GM19351 (cell line): ENCODE results near the gene ARHGAP5.
"Not testable (repeated sequence)": the region's sequence is repeated elsewhere in the genome, so short reads cannot be mapped to it uniquely, and the experiment has no call there.

Experiments
- ATAC-seq: cut with Tn5 transposase; IDR thresholded peaks from one replicate; pipeline ENCODE4 v1.9.1; 2021; ENCODE audit warnings: mild to moderate bottlenecking, moderate library complexity; ENCODE audit not compliant: unreplicated experiment

The ARHGAP5 gene

GRCh38 chr14:32104308-32104707, 27.2 kb downstream of the ARHGAP5 start:
- no peak for ATAC-seq

DNA sequence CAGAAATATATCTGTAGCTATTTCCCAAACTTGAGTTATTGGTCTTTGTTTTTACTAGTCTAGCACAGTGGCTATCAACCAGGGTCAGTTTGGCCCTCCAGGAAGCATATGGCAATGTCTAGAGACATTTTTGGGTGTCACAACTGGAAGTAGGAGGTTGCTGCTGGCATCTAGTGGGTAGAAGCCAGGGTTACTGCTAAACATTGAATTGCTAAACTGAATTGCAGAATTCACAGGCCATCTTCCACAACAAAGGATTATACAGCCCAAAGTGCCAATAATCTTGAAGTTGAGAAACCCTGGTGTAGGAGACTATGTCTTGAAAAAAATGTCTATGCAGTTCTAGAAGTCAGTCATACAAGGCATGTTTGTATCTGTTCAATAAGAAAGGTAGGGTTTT, 27.7 kb downstream of the ARHGAP5 start:
- ATAC-seq: no peak

DNA sequence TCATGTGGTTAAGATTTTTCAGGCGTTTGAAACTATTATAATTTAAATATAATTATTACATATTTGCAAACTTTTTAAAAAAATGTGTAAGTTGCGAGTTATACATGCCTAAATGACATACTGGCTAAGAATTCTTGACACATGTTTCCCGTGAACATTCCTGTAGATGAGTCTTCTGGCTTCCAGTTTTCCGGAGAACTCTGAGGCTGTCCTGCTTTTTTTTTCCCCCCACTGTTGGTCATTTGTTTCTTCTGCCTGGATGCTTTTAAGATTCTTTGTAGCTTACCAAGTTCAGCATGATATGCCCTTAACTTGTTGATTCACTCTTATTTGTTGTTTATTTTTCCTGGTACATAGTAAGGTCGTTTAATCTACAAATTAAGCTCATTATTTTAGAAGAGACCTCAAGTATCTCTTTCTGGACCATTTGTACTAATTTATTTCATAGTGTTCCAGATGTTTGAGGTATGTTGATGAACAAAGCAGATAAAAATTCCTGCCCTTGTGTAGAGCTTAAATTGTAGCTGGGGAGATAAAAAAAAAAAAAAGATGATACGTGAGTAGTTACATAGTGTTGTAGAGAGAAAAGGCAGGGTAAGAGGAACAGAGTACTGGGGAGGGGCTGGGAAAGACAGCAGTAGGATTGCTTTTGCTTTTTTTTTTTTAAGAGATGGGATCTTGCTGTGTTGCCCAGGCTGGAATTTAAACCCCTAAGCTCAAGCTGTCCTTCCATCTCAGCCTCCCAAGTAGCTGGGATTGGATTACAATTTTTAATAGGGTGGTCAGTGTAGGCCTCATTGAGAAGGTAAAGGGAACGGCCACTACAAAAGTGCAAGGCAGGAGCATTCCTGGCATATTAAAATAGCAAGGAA, 32.8 kb downstream of the ARHGAP5 start:
- no peak for ATAC-seq

DNA sequence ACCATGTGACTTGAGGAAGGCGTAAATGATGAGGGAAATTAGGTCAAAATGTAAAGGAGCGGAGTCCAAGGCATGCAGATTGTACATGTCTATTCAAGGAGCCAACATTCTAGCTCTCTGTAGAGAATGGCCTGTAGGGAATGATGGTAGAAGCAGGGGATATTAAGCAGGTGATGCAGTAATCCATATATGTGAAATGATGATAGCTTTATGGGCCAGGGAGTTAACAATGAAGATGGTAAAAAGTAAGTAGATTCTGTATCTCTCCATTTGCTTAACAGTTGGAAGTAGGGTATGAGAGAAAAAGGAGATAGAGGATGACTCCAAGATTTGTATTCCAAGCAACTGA, 33.4 kb downstream of the ARHGAP5 start:
- no peak for ATAC-seq

DNA sequence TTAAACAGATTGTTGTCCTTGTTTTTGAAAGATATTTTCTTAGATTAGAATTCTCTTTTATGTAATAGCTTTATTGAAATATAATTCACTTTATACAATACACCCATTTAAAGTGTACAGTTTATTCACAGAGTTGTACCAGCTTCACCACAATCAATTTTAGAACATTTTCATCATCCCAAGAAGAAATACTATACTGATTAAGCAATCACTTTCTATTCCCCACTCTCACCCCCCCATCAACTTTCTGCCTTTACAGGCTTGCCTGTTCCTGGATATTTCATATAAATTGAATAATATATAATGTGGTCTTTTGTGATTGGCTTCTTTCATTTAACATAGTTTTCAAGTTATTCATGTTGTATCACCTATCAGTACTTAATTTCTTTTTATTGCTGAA, 44.4 kb downstream of the ARHGAP5 start:
- no peak for ATAC-seq

GRCh38 chr14:32121948-32122347, 44.8 kb downstream of the ARHGAP5 start:
- no peak for ATAC-seq

- ATAC-seq: not testable (repeated sequence)
Observed at GRCh38 chr14:32126899-32127730, 50.0 kb downstream of the ARHGAP5 start.

DNA sequence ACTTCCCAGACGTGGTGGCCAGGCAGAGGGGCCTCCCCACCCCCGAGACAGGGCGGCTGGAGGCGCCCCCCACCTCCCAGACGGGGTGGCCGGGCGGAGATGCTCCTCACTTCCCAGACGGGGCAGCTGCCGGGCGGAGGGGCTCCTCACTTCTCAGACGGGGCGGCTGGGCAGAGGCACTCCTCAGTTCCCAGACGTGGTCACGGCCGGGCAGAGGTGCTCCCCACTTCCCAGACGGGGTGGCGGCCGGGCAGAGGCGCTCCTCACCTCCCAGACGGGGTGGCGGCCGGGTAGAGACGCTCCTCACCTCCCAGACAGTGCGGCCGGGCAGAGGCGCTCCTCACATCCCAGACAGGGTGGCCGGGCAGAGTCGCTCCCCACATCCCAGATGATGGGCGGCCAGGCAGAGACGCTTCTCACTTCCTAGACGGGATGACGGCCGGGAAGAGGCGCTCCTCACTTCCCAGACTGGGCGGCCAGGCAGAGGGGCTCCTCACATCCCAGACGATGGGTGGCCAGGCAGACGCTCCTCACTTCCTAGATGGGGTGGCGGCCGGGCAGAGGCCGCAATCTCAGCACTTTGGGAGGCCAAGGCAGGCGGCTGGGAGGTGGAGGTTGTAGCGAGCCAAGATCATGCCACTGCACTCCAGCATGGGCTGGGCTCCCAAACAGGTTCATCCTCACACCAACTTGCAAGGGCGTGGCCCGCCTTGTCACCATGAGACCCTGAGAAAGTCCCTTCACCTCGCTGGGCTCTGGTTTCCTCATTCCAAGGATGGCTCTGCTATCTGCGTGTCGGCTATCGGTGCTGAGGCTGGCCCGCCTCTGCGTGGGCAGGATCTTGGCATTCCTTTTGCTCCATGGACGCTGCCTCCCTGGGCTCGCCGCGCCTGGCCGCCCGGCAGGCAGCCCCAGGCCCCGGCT, 50.9 kb downstream of the ARHGAP5 start:
- not testable (repeated sequence) for ATAC-seq

- ATAC-seq: no peak
Observed at GRCh38 chr14:32128703-32129102, 51.6 kb downstream of the ARHGAP5 start.

DNA sequence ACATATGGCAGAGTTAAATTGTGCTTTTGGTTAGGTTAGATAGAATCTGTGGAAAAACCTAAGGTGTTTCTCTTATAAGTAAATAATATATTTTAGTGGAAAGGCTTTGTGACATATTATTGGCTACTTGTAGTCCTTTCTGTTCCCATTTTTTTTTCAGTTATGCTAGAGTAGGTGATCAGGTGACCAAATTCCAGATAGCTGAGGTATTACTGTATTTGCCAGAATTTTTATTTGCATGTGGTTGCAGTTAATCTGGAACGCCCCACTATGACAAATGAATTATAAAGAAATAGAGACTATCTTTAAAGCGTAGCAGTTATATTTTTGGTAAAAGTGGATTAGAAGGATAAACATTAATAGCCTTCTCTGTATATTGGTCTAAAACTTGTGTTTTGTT, 52.0 kb downstream of the ARHGAP5 start:
- ATAC-seq: no peak

- not testable (repeated sequence) for ATAC-seq
Observed at GRCh38 chr14:32131689-32132088, 54.6 kb downstream of the ARHGAP5 start.

GRCh38 chr14:32134448-32135097, 57.5 kb downstream of the ARHGAP5 start:
- no peak for ATAC-seq

- ATAC-seq: no peak
Observed at GRCh38 chr14:32136027-32136825, 59.1 kb downstream of the ARHGAP5 start.

- no peak for ATAC-seq
Observed at GRCh38 chr14:32137313-32137712, 60.2 kb downstream of the ARHGAP5 start.

DNA sequence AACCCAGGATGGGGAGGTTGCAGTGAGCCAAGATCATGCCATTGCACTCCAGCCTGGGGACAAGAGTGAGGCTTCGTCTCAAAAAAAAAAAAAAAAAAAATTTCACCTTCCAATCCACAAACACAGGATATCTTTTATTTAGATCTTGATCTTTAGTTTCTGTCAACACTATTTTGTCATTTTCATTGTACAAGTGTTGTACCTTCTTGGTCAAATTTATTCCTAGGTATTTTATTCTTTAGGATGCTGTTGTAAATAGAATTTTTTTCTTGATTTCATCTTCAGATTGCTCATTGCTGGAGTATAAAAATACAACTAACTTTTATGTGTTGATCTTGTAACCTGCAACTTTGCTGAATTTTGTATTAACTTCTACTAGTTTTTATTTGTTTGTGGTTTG, 60.8 kb downstream of the ARHGAP5 start:
- ATAC-seq: no peak

DNA sequence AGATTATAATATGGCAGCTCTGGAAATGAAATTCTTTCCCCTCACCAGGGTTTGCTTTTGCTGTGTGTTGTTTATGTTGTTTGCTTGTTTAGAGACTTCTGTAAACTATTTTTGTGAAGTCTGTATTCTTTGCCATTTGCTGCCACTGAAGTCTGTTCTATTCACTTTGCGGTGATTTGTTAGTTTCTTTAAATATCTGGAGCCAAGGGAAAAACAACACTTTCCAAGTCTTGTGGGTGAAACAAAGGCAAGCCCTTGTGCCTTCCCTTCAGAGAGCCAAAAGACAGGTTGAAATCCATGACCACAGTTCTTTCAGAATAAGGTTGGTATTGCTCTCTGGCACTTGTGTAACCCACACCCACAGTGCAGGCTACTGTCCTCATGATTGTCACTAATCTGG, 65.2 kb downstream of the ARHGAP5 start:
- ATAC-seq: no peak

DNA sequence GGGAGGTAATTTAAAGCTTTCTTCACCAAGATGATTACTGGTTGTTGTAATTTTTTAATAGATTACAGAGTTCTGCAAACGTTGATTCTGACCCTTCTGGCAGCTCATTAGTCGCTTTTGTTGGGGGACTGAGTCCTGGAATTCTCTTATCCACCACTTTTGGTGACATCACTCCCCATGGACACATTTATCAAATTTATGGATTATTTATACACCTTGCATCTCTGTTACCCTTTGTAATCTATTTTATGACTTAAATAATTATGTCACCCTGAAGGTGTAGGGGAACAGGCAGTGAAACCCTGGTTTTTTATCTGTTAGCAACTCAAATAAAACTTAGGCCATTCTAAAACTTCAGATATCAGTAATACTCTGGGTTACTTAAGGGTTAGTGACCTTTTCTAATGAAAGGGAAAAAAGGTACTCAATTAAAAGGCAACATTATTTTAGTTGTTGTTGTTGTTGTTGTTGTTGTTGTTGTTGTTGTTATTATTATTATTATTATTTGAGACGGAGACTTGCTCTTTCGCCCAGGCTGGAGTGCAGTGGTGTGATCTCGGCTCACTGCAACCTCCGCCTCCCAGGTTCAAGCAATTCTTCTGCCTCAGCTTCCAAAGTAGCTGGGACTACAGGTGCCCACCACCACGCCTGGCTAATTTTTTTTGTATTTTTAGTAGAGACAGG, 65.8 kb downstream of the ARHGAP5 start:
- ATAC-seq: no peak

- no peak for ATAC-seq
Observed at GRCh38 chr14:32150392-32150791, 73.3 kb downstream of the ARHGAP5 start.

GRCh38 chr14:32166029-32166428, 88.9 kb downstream of the ARHGAP5 start:
- no peak for ATAC-seq
